OCI-LY1 (cell line): ENCODE data around the gene PLS3.

Experiments
- H2AFZ ChIP-seq: fragments of 200-600 bp; sonication (generic), shearing (Covaris generic); 2 replicates; pipeline ENCODE4 v1.6.0; 2014; ENCODE audit warnings: antibody characterized with exemption, mild to moderate bottlenecking, low read length
- H3F3A ChIP-seq: fragments of 200-600 bp; sonication (generic), shearing (Covaris generic); 2 replicates; pipeline ENCODE4 v1.6.0; 2014; ENCODE audit warnings: mild to moderate bottlenecking, antibody characterized with exemption, low read length, moderate library complexity; ENCODE audit not compliant: insufficient read depth
- H3K27ac ChIP-seq: fragments of 200-600 bp; sonication (generic); 2 replicates; pipeline ENCODE4 v1.5.1; 2014; ENCODE audit warnings: low read length, mixed run types, mild to moderate bottlenecking, low read depth; ENCODE audit not compliant: poor library complexity, severe bottlenecking
- H3K27me3 ChIP-seq: fragments of 200-600 bp; sonication (generic); 2 replicates; pipeline ENCODE4 v1.6.0; 2014; ENCODE audit warnings: antibody characterized with exemption, mild to moderate bottlenecking, low read length, moderate library complexity; ENCODE audit not compliant: insufficient read depth
- H3K36me3 ChIP-seq: fragments of 200-600 bp; sonication (generic); 2 replicates; pipeline ENCODE4 v1.6.1; 2014; ENCODE audit warnings: mild to moderate bottlenecking, antibody characterized with exemption, low read length, moderate library complexity, mixed read lengths; ENCODE audit not compliant: insufficient read depth
- H3K4me1 ChIP-seq: fragments of 200-600 bp; sonication (generic); 2 replicates; pipeline ENCODE4 v1.5.1; 2014; ENCODE audit warnings: mild to moderate bottlenecking, low read length, moderate library complexity; ENCODE audit not compliant: insufficient read depth, severe bottlenecking
- H3K4me2 ChIP-seq: fragments of 200-600 bp; sonication (generic), shearing (Covaris generic); 2 replicates; pipeline ENCODE4 v1.6.1; 2014; ENCODE audit warnings: low read length
- H3K4me3 ChIP-seq: fragments of 200-600 bp; sonication (generic); 2 replicates; pipeline ENCODE4 v1.5.1; 2014; ENCODE audit warnings: low read length, low read depth, mild to moderate bottlenecking, mixed read lengths; ENCODE audit not compliant: poor library complexity, severe bottlenecking
- H3K79me2 ChIP-seq: fragments of 200-600 bp; shearing (Covaris generic); 2 replicates; pipeline ENCODE4 v1.6.1; 2016; ENCODE audit warnings: mixed run types, low read length, mixed read lengths; ENCODE audit not compliant: insufficient read depth
- H3K9ac ChIP-seq: fragments of 200-600 bp; sonication (generic), shearing (Covaris generic); 2 replicates; pipeline ENCODE4 v1.6.1; 2014; ENCODE audit warnings: mild to moderate bottlenecking, low read length, mixed read lengths
- H3K9me2 ChIP-seq: fragments of 200-600 bp; sonication (generic), shearing (Covaris generic); 2 replicates; pipeline ENCODE4 v1.6.1; 2014; ENCODE audit warnings: low read depth, mild to moderate bottlenecking, low read length, mixed read lengths
- H3K9me3 ChIP-seq: fragments of 200-600 bp; shearing (Covaris generic); 2 replicates; pipeline ENCODE4 v1.6.1; 2014; ENCODE audit warnings: low read length, mixed read lengths
- H4K20me1 ChIP-seq: fragments of 200-600 bp; sonication (generic), shearing (Covaris generic); 2 replicates; pipeline ENCODE4 v1.6.0; 2016; ENCODE audit warnings: mild to moderate bottlenecking, low read length; ENCODE audit not compliant: insufficient read depth
- CTCF ChIP-seq: fragments of 200-600 bp; sonication (generic), shearing (Covaris generic); IDR thresholded peaks from 2 replicates; pipeline ENCODE4 v1.5.1; 2017; ENCODE audit warnings: mild to moderate bottlenecking, antibody characterized with exemption, low read length, moderate library complexity, mixed read lengths
- EZH2 ChIP-seq: fragments of 200-600 bp; sonication (generic), shearing (Covaris generic); IDR thresholded peaks from 2 replicates; pipeline ENCODE4 v1.8.0; 2017; ENCODE audit warnings: borderline replicate concordance, mixed run types, mild to moderate bottlenecking, antibody characterized with exemption, low read length, moderate library complexity, mixed read lengths

PLS3 gene

GRCh38 chrX:115650449-115650848 is 89.5 kb downstream of the PLS3 start:
- H3K36me3 ChIP-seq, result no peaks in the 10 kb centered on the region

GRCh38 chrX:115650916-115651315 is 89.9 kb downstream of the PLS3 start:
- H3K27ac ChIP-seq, result no peak overlapping the region

More at GRCh38 chrX:115650449-115650848, 89.5 kb downstream of the PLS3 start:
- Histone ChIP-seq H3K9me2 (no peaks in the 10 kb centered on the region), H4K20me1 (no peaks in the 10 kb centered on the region), H3K27ac (no peak overlapping the region), H3F3A (no peaks in the 10 kb centered on the region), H3K79me2 (no peaks in the 10 kb centered on the region), H3K27me3 (no peaks in the 10 kb centered on the region), H3K4me2 (no peak overlapping the region), H3K4me1 (no peaks in the 10 kb centered on the region), H2AFZ (no peak overlapping the region), H3K9ac (no peak overlapping the region), H3K9me3 (no peaks in the 10 kb centered on the region), H3K4me3 (no peak overlapping the region)
- TF ChIP-seq EZH2, result no peak
- TF ChIP-seq CTCF, result no peak

GRCh38 chrX:115652221-115652620 is 91.2 kb downstream of the PLS3 start:
- H3K9me2 ChIP-seq, result no peaks in the 10 kb centered on the region
- H3K9me3 ChIP-seq, result no peaks in the 10 kb centered on the region
- no peak overlapping the region for H2AFZ ChIP-seq
- no peak overlapping the region for H3K9ac ChIP-seq
- TF ChIP-seq CTCF (no peak), EZH2 (no peak)
- no peaks in the 10 kb centered on the region for H3K36me3 ChIP-seq
- no peak overlapping the region for H3K27ac ChIP-seq
- H3K4me3 ChIP-seq, result no peak overlapping the region
- no peaks in the 10 kb centered on the region for H3K4me1 ChIP-seq
- no peaks in the 10 kb centered on the region for H4K20me1 ChIP-seq
- no peaks in the 10 kb centered on the region for H3K79me2 ChIP-seq
- H3F3A ChIP-seq, result no peaks in the 10 kb centered on the region
- H3K4me2 ChIP-seq, result no peak overlapping the region
- H3K27me3 ChIP-seq, result no peaks in the 10 kb centered on the region

More at GRCh38 chrX:115650916-115651315, 89.9 kb downstream of the PLS3 start:
- H3K27me3 ChIP-seq, result no peaks in the 10 kb centered on the region
- H3K9me3 ChIP-seq, result no peaks in the 10 kb centered on the region
- H4K20me1 ChIP-seq, result no peaks in the 10 kb centered on the region
- H3K9me2 ChIP-seq, result no peaks in the 10 kb centered on the region
- no peak overlapping the region for H3K4me3 ChIP-seq
- H3K79me2 ChIP-seq, result no peaks in the 10 kb centered on the region
- no peak overlapping the region for H3K9ac ChIP-seq
- H3K4me1 ChIP-seq, result no peaks in the 10 kb centered on the region
- no peak overlapping the region for H2AFZ ChIP-seq
- TF ChIP-seq CTCF (peak; percentile 50), EZH2 (no peak)
- no peaks in the 10 kb centered on the region for H3K36me3 ChIP-seq
- no peak overlapping the region for H3K4me2 ChIP-seq
- no peaks in the 10 kb centered on the region for H3F3A ChIP-seq
